Stimulated activated naive B cell treated with anti-CD40 and anti-IgM and Interleukin-4, amounts not matched to agents 10 μg/mL and 1 μg/mL and 100 μg/mL, for 72 hours (primary cell): Measurements from ENCODE around the gene BTBD16.

Source experiments
- ATAC-seq, 2 donors: fragments of 150-1000 bp; cut with Tn5 transposase; replicated peaks; 2 replicates each; pipeline ENCODE4 v1.10.0; 2021; ENCODE audit warnings: moderate library complexity in 1 of 2
- DNase-seq: peaks from one replicate; pipeline ENCODE4 v3.0.0; 2021
- H3K27ac Mint-ChIP-seq: one replicate; pipeline ENCODE4 v1.8.0; 2022; ENCODE audit warnings: mild to moderate bottlenecking, mixed read lengths
- H3K27me3 Mint-ChIP-seq, 2 donors: one replicate each; pipeline ENCODE4 v1.8.0; 2022; ENCODE audit warnings: mixed read lengths in 2 of 2
- H3K36me3 Mint-ChIP-seq, 2 donors: one replicate each; pipeline ENCODE4 v1.8.0; 2022; ENCODE audit warnings: mixed read lengths in 2 of 2, mild to moderate bottlenecking in 1 of 2
- H3K4me1 Mint-ChIP-seq, 2 donors: one replicate each; pipeline ENCODE4 v1.8.0; 2022; ENCODE audit warnings: mixed read lengths in 2 of 2, mild to moderate bottlenecking in 1 of 2
- H3K4me3 Mint-ChIP-seq, 2 donors: one replicate each; pipeline ENCODE4 v1.8.0; 2022; ENCODE audit warnings: mild to moderate bottlenecking in 2 of 2, mixed read lengths in 2 of 2, moderate library complexity in 1 of 2
- H3K9me3 Mint-ChIP-seq, 2 donors: one replicate each; pipeline ENCODE4 v1.8.0; 2022; ENCODE audit warnings: mixed read lengths in 2 of 2, mild to moderate bottlenecking in 1 of 2

The BTBD16 gene

GRCh38 chr10:122323189-122323588 is 52.1 kb downstream of the BTBD16 start:
- Mint-ChIP-seq H3K4me1 (peaks cover 13 to 26% of the 10 kb centered on the region in 2 donors), H3K36me3 (peaks cover 0 to 2% of the 10 kb centered on the region in 2 donors), H3K9me3 (peaks cover 0 to 4% of the 10 kb centered on the region in 2 donors), H3K27ac (no peak overlapping the region), H3K27me3 (peaks cover 34 to 46% of the 10 kb centered on the region in 2 donors), H3K4me3 (no peak overlapping the region)
- no peak for ATAC-seq
- DNase-seq: no peak

- Mint-ChIP-seq H3K36me3 (peaks cover 0 to 2% of the 10 kb centered on the region in 2 donors), H3K4me3 (no peak overlapping the region), H3K9me3 (peaks cover 0 to 4% of the 10 kb centered on the region in 2 donors), H3K4me1 (peaks cover 13 to 35% of the 10 kb centered on the region in 2 donors), H3K27ac (no peak overlapping the region), H3K27me3 (peaks cover 34 to 46% of the 10 kb centered on the region in 2 donors)
- DNase-seq (no peak), ATAC-seq (peak in 1 of 2 donors; percentile 16)
Observed at GRCh38 chr10:122323941-122324675, 53.0 kb downstream of the BTBD16 start.

- no peak overlapping the region for H3K4me3 Mint-ChIP-seq
- peaks cover 13 to 40% of the 10 kb centered on the region in 2 donors for H3K4me1 Mint-ChIP-seq
- H3K27ac Mint-ChIP-seq: no peak overlapping the region
- ATAC-seq (no peak), DNase-seq (no peak)
- H3K36me3 Mint-ChIP-seq: peaks cover 0 to 2% of the 10 kb centered on the region in 2 donors
- peaks cover 40 to 46% of the 10 kb centered on the region in 2 donors for H3K27me3 Mint-ChIP-seq
- H3K9me3 Mint-ChIP-seq: peaks cover 0 to 4% of the 10 kb centered on the region in 2 donors
Observed at GRCh38 chr10:122325235-122325634, 54.1 kb downstream of the BTBD16 start.

- Mint-ChIP-seq H3K27ac (no peak overlapping the region), H3K27me3 (peaks cover 45 to 46% of the 10 kb centered on the region in 2 donors), H3K36me3 (peaks cover 0 to 2% of the 10 kb centered on the region in 2 donors), H3K4me1 (peaks cover 13 to 40% of the 10 kb centered on the region in 2 donors), H3K9me3 (peaks cover 0 to 3% of the 10 kb centered on the region in 2 donors), H3K4me3 (no peak overlapping the region)
- DNase-seq (no peak), ATAC-seq (peak; percentile 78 to 84)
Observed at GRCh38 chr10:122326385-122326784, 55.3 kb downstream of the BTBD16 start.

GRCh38 chr10:122326806-122327205 is 55.7 kb downstream of the BTBD16 start:
- peaks cover 15 to 41% of the 10 kb centered on the region in 2 donors for H3K4me1 Mint-ChIP-seq
- ATAC-seq (peak; percentile 19 to 20), DNase-seq (no peak)
- no peak overlapping the region for H3K27ac Mint-ChIP-seq
- H3K36me3 Mint-ChIP-seq: no peaks in the 10 kb centered on the region
- no peaks in the 10 kb centered on the region for H3K9me3 Mint-ChIP-seq
- H3K27me3 Mint-ChIP-seq: peaks cover 44 to 47% of the 10 kb centered on the region in 2 donors
- H3K4me3 Mint-ChIP-seq: no peak overlapping the region

- Mint-ChIP-seq H3K4me1 (peaks cover 18 to 46% of the 10 kb centered on the region in 2 donors), H3K27ac (no peak overlapping the region), H3K9me3 (no peaks in the 10 kb centered on the region), H3K4me3 (no peak overlapping the region), H3K27me3 (peaks cover 47 to 50% of the 10 kb centered on the region in 2 donors), H3K36me3 (no peaks in the 10 kb centered on the region)
- DNase-seq: no peak
- no peak for ATAC-seq
Observed at GRCh38 chr10:122327237-122328206, 56.4 kb downstream of the BTBD16 start.

- H3K4me1 Mint-ChIP-seq: peaks cover 18 to 51% of the 10 kb centered on the region in 2 donors
- DNase-seq: no peak
- H3K4me3 Mint-ChIP-seq: no peak overlapping the region
- H3K36me3 Mint-ChIP-seq: no peaks in the 10 kb centered on the region
- H3K9me3 Mint-ChIP-seq: no peaks in the 10 kb centered on the region
- peaks cover 39 to 47% of the 10 kb centered on the region in 2 donors for H3K27me3 Mint-ChIP-seq
- ATAC-seq: peak; percentile 74 to 75
- no peak overlapping the region for H3K27ac Mint-ChIP-seq
Observed at GRCh38 chr10:122328676-122329075, 57.6 kb downstream of the BTBD16 start.

- Mint-ChIP-seq H3K27me3 (peaks cover 32 to 44% of the 10 kb centered on the region in 2 donors), H3K36me3 (no peaks in the 10 kb centered on the region), H3K27ac (no peak overlapping the region), H3K9me3 (no peaks in the 10 kb centered on the region), H3K4me3 (no peak overlapping the region), H3K4me1 (peaks cover 18 to 51% of the 10 kb centered on the region in 2 donors)
- no peak for ATAC-seq
- DNase-seq: no peak
Observed at GRCh38 chr10:122329416-122329815, 58.3 kb downstream of the BTBD16 start.

- no peak for ATAC-seq
- no peak overlapping the region for H3K4me3 Mint-ChIP-seq
- H3K36me3 Mint-ChIP-seq: no peaks in the 10 kb centered on the region
- no peaks in the 10 kb centered on the region for H3K9me3 Mint-ChIP-seq
- DNase-seq: no peak
- peaks cover 15 to 38% of the 10 kb centered on the region in 2 donors for H3K4me1 Mint-ChIP-seq
- H3K27ac Mint-ChIP-seq: no peak overlapping the region
- peaks cover 31 to 49% of the 10 kb centered on the region in 2 donors for H3K27me3 Mint-ChIP-seq
Observed at GRCh38 chr10:122331100-122331499, 60.0 kb downstream of the BTBD16 start.

- ATAC-seq (peak; percentile 18 to 19), DNase-seq (no peak)
- H3K4me3 Mint-ChIP-seq: no peak overlapping the region
- H3K4me1 Mint-ChIP-seq: peaks cover 8 to 30% of the 10 kb centered on the region in 2 donors
- no peak overlapping the region for H3K27ac Mint-ChIP-seq
- peaks cover 36 to 52% of the 10 kb centered on the region in 2 donors for H3K27me3 Mint-ChIP-seq
- H3K36me3 Mint-ChIP-seq: no peaks in the 10 kb centered on the region
- H3K9me3 Mint-ChIP-seq: no peaks in the 10 kb centered on the region
Observed at GRCh38 chr10:122331615-122332446, 60.7 kb downstream of the BTBD16 start.

- ATAC-seq (peak; percentile 82 to 83), DNase-seq (peak; percentile 48)
- H3K4me1 Mint-ChIP-seq: peaks cover 5 to 27% of the 10 kb centered on the region in 2 donors
- H3K9me3 Mint-ChIP-seq: no peaks in the 10 kb centered on the region
- no peak overlapping the region for H3K27ac Mint-ChIP-seq
- H3K36me3 Mint-ChIP-seq: no peaks in the 10 kb centered on the region
- H3K4me3 Mint-ChIP-seq: no peak overlapping the region
- H3K27me3 Mint-ChIP-seq: peaks cover 41 to 65% of the 10 kb centered on the region in 2 donors
Observed at GRCh38 chr10:122333037-122333436, 61.9 kb downstream of the BTBD16 start.

- ATAC-seq (no peak), DNase-seq (no peak)
- no peaks in the 10 kb centered on the region for H3K9me3 Mint-ChIP-seq
- peaks cover 48 to 77% of the 10 kb centered on the region in 2 donors for H3K27me3 Mint-ChIP-seq
- no peaks in the 10 kb centered on the region for H3K36me3 Mint-ChIP-seq
- no peak overlapping the region for H3K27ac Mint-ChIP-seq
- no peak overlapping the region for H3K4me3 Mint-ChIP-seq
- peaks cover 5 to 11% of the 10 kb centered on the region in 2 donors for H3K4me1 Mint-ChIP-seq
Observed at GRCh38 chr10:122336332-122336731, 65.2 kb downstream of the BTBD16 start.

- no peak for DNase-seq
- no peak for ATAC-seq
- Mint-ChIP-seq H3K4me3 (no peak overlapping the region), H3K9me3 (no peaks in the 10 kb centered on the region), H3K36me3 (no peaks in the 10 kb centered on the region), H3K4me1 (peaks cover 2 to 8% of the 10 kb centered on the region in 2 donors), H3K27me3 (peaks cover 42 to 72% of the 10 kb centered on the region in 2 donors), H3K27ac (no peak overlapping the region)
Observed at GRCh38 chr10:122336961-122337360, 65.9 kb downstream of the BTBD16 start.
